ENCODE data around the gene OAS3.

- TF ChIP-seq EZH2phosphoT487 (IDR thresholded peaks at IDR 0.05; ENCODE audit: borderline replicate concordance) (no peak), EZH2 (IDR thresholded peaks at IDR 0.05) (no peak), SP1 (IDR thresholded peaks at IDR 0.05; ENCODE audit: low read depth) (no peak), EGR1 (IDR thresholded peaks at IDR 0.05; ENCODE audit: low read depth) (no peak), POLR2A (IDR thresholded peaks at IDR 0.05; ENCODE audit: borderline replicate concordance, extremely low read depth, insufficient read depth, insufficient read length) (no peak), YY1 (IDR thresholded peaks at IDR 0.05; ENCODE audit: extremely low read depth, insufficient replicate concordance, low read depth, low read length) (no peak), POLR2AphosphoS5 (IDR thresholded peaks at IDR 0.05; ENCODE audit: low read depth, low read length) (no peak), RAD21 (IDR thresholded peaks at IDR 0.05; ENCODE audit: low read depth) (no peak), ZNF274 (IDR thresholded peaks at IDR 0.05; ENCODE audit: low read depth, low read length) (no peak)
- TF ChIP-seq, protein P1, sequence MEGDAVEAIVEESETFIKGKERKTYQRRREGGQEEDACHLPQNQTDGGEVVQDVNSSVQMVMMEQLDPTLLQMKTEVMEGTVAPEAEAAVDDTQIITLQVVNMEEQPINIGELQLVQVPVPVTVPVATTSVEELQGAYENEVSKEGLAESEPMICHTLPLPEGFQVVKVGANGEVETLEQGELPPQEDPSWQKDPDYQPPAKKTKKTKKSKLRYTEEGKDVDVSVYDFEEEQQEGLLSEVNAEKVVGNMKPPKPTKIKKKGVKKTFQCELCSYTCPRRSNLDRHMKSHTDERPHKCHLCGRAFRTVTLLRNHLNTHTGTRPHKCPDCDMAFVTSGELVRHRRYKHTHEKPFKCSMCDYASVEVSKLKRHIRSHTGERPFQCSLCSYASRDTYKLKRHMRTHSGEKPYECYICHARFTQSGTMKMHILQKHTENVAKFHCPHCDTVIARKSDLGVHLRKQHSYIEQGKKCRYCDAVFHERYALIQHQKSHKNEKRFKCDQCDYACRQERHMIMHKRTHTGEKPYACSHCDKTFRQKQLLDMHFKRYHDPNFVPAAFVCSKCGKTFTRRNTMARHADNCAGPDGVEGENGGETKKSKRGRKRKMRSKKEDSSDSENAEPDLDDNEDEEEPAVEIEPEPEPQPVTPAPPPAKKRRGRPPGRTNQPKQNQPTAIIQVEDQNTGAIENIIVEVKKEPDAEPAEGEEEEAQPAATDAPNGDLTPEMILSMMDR (IDR thresholded peaks at IDR 0.05 in 2 of 3, conservative IDR thresholded peaks at IDR 0.05 in 1 of 3; ENCODE audit: borderline replicate concordance in 1 of 3, insufficient read depth in 1 of 3, low read depth in 2 of 3, low read length in 2 of 3), result no peak
- TF ChIP-seq, protein P2, sequence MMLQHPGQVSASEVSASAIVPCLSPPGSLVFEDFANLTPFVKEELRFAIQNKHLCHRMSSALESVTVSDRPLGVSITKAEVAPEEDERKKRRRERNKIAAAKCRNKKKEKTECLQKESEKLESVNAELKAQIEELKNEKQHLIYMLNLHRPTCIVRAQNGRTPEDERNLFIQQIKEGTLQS (IDR thresholded peaks at IDR 0.05), result no peak
- TF ChIP-seq, protein P3, sequence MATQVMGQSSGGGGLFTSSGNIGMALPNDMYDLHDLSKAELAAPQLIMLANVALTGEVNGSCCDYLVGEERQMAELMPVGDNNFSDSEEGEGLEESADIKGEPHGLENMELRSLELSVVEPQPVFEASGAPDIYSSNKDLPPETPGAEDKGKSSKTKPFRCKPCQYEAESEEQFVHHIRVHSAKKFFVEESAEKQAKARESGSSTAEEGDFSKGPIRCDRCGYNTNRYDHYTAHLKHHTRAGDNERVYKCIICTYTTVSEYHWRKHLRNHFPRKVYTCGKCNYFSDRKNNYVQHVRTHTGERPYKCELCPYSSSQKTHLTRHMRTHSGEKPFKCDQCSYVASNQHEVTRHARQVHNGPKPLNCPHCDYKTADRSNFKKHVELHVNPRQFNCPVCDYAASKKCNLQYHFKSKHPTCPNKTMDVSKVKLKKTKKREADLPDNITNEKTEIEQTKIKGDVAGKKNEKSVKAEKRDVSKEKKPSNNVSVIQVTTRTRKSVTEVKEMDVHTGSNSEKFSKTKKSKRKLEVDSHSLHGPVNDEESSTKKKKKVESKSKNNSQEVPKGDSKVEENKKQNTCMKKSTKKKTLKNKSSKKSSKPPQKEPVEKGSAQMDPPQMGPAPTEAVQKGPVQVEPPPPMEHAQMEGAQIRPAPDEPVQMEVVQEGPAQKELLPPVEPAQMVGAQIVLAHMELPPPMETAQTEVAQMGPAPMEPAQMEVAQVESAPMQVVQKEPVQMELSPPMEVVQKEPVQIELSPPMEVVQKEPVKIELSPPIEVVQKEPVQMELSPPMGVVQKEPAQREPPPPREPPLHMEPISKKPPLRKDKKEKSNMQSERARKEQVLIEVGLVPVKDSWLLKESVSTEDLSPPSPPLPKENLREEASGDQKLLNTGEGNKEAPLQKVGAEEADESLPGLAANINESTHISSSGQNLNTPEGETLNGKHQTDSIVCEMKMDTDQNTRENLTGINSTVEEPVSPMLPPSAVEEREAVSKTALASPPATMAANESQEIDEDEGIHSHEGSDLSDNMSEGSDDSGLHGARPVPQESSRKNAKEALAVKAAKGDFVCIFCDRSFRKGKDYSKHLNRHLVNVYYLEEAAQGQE (IDR thresholded peaks at IDR 0.05; ENCODE audit: low read depth), result no peak
Measured at GRCh38 chr12:112961074-112961473, 22.8 kb downstream of the OAS3 start.
